ENCODE results near the gene UGT1A3.

DNA sequence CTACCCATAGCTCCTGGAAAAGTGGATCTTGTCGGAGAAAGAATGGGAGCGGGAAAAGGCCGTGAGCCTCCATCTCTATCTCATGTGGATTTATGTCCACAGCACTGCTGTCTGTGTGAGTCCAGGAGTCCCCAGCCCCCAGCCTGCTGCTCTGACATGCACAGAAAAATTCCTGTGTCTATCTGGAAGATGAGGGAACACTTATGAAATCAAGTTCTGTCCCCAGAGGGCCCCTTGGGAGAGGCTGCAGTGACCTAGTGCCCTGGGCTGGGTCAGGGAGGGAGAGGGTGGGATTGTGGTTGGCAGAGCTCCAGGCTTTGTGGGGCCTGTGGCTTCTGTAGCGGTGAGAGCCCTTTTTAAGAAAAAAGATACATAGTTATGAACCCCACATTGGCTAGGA, 87.9 kb downstream of the UGT1A3 start:
- TF ChIP-seq ESRRA (IDR thresholded peaks at IDR 0.05; ENCODE audit: low read length) (no peak), ETV6 (conservative IDR thresholded peaks at IDR 0.05 in 1 of 2, IDR thresholded peaks at IDR 0.05 in 1 of 2; ENCODE audit: borderline replicate concordance in 1 of 2, low read depth in 1 of 2) (no peak), NR2F1 (conservative IDR thresholded peaks at IDR 0.05) (no peak), EP300 (IDR thresholded peaks at IDR 0.05; ENCODE audit: borderline replicate concordance in 1 of 2, control insufficient read depth in 1 of 2, low read depth in 2 of 2, low read length in 2 of 2) (no peak), POLR2A (IDR thresholded peaks at IDR 0.05; ENCODE audit: low read depth, low read length) (no peak), BHLHE40 (IDR thresholded peaks at IDR 0.05; ENCODE audit: borderline replicate concordance in 1 of 2, low read depth in 2 of 2, low read length in 1 of 2) (no peak), JUNB (IDR thresholded peaks at IDR 0.05) (no peak)
- TF ChIP-seq, protein P1, sequence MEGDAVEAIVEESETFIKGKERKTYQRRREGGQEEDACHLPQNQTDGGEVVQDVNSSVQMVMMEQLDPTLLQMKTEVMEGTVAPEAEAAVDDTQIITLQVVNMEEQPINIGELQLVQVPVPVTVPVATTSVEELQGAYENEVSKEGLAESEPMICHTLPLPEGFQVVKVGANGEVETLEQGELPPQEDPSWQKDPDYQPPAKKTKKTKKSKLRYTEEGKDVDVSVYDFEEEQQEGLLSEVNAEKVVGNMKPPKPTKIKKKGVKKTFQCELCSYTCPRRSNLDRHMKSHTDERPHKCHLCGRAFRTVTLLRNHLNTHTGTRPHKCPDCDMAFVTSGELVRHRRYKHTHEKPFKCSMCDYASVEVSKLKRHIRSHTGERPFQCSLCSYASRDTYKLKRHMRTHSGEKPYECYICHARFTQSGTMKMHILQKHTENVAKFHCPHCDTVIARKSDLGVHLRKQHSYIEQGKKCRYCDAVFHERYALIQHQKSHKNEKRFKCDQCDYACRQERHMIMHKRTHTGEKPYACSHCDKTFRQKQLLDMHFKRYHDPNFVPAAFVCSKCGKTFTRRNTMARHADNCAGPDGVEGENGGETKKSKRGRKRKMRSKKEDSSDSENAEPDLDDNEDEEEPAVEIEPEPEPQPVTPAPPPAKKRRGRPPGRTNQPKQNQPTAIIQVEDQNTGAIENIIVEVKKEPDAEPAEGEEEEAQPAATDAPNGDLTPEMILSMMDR (IDR thresholded peaks at IDR 0.05 in 2 of 3, conservative IDR thresholded peaks at IDR 0.05 in 1 of 3; ENCODE audit: control insufficient read depth in 2 of 3, extremely low read depth in 1 of 3, insufficient read depth in 1 of 3, low read depth in 3 of 3, low read length in 3 of 3) = no peak

Measured in GM12878 (cell line).